ENCODE measurements around the gene HAUS1.
"Not testable (repeated sequence)": the region's sequence is repeated elsewhere in the genome, so short reads cannot be mapped to it uniquely, and the experiment has no call there.

The HAUS1 gene

DNA sequence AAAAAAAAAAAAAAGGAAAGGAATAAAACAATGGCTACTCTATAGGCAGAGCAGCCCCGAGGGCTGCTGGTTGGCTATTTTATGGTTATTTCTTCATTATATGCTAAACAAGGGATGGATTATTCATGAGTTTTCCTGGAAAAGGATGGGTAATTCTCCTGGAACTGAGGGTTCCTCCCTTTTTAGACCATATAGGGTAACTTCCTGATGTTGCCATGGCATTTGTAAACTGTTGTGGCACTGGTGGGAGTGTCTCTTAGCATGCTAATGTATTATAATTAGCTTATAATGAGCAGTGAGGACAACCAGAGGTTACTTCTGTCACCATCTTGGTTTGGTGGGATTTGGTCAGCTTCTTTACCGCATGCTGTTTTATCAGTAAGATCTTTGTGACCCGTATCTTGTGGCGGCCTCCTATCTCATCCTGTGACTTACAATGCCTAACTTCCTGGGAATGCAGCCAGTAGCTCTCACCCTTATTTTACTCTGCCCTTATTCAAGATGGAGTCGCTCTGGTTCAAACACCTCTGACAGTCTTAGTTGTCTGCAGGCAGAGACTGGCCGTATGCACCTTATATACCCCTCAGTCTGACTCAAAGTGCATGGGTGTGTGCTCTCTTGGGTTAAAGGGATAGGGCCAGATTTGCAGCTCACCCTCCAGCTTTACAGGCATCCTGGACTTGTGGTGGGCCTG lies 57.7 kb downstream of the HAUS1 start:
- no peak overlapping the region for H3K27ac ChIP-seq
- TF ChIP-seq, protein P1, sequence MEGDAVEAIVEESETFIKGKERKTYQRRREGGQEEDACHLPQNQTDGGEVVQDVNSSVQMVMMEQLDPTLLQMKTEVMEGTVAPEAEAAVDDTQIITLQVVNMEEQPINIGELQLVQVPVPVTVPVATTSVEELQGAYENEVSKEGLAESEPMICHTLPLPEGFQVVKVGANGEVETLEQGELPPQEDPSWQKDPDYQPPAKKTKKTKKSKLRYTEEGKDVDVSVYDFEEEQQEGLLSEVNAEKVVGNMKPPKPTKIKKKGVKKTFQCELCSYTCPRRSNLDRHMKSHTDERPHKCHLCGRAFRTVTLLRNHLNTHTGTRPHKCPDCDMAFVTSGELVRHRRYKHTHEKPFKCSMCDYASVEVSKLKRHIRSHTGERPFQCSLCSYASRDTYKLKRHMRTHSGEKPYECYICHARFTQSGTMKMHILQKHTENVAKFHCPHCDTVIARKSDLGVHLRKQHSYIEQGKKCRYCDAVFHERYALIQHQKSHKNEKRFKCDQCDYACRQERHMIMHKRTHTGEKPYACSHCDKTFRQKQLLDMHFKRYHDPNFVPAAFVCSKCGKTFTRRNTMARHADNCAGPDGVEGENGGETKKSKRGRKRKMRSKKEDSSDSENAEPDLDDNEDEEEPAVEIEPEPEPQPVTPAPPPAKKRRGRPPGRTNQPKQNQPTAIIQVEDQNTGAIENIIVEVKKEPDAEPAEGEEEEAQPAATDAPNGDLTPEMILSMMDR (conservative IDR thresholded peaks at IDR 0.05), result no peak

DNA sequence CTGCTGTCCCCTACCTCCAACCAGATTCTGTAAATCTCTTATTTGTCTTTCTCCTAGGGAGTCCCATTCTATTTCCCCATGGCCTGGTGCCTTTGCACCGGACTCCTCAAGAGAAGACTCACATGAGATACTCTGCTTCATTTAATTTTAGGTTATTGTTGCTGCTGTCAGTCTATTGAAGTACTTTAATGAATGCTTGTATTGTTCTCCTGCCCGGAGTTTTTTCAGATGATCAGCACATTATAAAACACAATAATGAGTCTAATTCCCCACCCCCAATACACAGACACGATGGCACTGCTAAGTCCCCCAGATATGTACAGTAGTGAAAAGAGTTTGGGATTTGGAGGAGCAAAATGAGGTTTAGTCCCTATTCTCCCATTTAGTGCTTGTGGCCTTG lies 58.9 kb downstream of the HAUS1 start:
- TF ChIP-seq, protein P1 (conservative IDR thresholded peaks at IDR 0.05), result no peak
- no peak overlapping the region for H3K27ac ChIP-seq

DNA sequence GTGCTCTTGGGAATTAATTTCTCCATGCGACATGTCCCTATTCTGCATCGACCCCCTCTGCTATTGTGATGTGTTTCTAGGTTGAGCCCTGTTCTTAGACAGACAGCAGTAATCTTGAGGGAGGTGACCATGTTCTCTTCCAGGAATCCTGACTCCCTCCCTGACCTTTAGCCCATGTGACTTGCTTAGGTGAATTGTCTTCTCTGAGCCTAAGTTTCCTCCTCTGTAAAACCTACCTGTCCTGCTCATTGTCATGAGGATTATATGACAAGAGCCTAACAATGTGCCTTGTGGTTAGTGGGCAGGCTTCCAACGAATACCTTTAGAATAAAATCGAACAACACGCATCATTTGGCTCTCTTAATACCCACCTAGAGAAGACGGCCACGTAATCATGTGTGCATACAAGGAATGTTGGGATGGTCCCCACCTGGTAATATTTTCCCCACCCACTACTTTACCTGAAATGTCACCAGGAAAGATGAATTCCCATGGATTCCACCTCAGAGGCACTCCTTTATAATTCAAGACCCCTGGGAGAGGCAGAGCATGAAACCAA lies 59.8 kb downstream of the HAUS1 start:
- H3K27ac ChIP-seq, result no peak overlapping the region
- TF ChIP-seq, protein P1 (conservative IDR thresholded peaks at IDR 0.05), result no peak

DNA sequence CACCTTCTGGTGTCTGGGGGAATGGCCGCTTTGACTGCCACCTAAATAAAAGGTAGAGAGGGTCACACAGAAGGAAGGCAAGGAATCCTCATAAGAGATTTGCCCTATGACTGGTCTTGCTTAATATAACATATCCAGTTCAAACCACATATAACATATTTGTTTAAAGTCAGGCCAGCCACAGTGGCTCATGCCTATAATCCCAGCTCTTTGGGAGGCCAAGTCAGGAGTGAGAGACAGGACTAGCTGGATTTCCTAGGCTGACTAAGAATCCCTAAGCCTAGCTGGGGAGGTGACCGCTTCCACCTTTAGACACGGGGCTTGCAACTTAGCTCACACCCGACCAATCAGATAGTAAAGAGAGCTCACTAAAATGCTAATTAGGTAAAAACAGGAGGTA lies 60.3 kb downstream of the HAUS1 start:
- H3K27ac ChIP-seq, result not testable (repeated sequence)

DNA sequence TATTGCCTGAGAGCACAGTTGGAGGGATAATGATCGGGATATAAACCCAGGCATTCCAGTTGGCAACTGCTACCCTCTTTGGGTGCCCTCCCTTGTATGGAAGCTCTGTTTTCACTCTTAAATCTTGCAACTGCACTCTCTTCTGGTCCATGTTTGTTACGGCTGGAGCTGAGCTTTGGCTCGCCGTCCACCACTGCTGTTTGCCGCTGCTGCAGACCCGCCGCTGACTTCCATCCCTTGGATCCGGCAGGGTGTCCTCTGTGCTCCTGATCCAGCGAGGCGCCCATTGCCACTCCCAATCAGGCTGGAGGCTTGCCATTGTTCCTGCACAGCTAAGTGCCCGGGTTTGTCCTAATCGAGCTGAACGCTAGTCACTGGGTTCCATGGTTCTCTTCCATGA lies 60.7 kb downstream of the HAUS1 start:
- H3K27ac ChIP-seq, result no peak overlapping the region
- TF ChIP-seq, protein P1 (conservative IDR thresholded peaks at IDR 0.05), result no peak

DNA sequence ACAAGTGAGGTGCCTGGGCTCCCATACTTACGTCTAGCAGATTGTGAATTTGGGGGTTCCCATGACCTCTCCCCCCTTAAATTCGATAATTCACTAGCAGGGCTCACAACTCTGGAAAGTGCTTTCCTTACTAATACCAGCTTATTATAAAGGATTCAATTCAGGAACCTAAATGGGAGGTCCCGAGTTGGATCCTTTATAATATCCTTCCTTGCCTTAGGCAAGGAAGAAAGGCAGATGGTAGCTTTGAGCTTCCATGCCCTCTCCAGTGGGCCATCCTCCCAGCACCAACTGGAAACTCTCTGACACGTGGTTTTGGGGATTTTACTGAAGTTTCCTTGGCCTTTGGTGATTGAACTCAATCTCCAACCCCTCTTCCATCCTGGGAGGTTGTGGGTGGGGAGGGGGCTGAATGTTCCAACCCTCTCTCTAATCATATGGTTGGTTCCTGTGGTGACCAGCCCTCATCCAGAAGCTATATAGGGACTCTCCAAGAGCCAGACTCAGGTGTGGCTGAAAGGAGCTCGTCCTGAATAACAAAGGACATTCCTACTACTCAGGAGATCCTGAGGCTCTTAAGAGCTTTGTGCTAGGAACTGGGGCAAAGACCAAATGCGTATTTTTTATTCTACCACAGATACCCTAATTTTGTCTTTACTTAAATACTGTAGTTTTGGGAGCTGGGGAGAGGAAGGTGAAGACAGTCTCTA lies 62.2 kb downstream of the HAUS1 start:
- TF ChIP-seq, protein P1 (conservative IDR thresholded peaks at IDR 0.05), result no peak
- H3K27ac ChIP-seq, result no peak overlapping the region

DNA sequence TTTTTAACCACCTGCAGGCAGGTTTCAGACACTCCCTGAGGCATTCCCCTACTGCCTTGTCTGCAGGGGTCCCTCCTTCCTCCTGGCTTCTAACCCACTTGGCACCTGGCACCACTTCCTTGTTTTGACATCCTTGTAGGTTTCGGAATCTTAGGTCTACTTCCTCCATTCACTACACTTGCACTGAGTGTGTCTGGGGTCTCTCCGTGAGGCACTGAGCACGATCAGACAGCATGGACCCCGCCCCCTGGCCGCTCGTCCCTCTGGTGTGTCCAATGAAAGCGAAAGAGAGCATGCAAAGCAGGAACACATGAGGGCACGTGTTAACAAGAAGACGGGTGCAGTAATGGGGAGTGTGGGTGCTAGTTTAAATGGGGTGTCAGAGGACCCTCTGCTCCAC lies 63.8 kb downstream of the HAUS1 start:
- TF ChIP-seq, protein P1 (conservative IDR thresholded peaks at IDR 0.05), result no peak
- H3K27ac ChIP-seq, result no peak overlapping the region

DNA sequence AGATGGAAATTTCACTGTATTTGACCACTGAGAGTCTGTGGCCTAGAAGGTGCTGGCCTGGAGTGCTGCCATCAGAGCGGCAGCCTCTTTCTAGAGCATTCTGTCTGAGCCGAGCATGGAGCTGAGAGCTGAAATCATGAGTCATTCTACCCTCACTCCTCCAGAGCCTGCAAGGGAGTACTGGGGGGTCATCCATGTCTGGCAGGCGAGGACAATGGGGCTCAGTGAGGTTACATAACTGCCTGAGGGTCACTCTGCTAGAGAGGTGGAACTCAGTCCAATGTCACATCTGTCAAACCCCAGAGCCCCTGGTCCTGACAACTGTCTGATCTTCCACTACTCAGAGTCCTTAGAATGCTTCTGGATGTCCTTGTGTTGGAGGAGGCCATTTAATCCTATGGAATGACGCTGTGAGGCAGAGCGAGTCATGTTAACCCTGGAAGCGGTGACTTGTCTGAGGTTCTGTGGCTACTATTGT lies 65.3 kb downstream of the HAUS1 start:
- TF ChIP-seq, protein P1 (conservative IDR thresholded peaks at IDR 0.05), result no peak
- H3K27ac ChIP-seq, result no peak overlapping the region
